Measurements from ENCODE around the gene RNU7-1. TPM values are rescaled to one million over a fixed set of nuclear protein-coding genes. Genes with fewer than 3 reads are reported as not detected.

Gene RNU7-1
- total RNA-seq, 3 donors from 2014 or later: not detected

DNA sequence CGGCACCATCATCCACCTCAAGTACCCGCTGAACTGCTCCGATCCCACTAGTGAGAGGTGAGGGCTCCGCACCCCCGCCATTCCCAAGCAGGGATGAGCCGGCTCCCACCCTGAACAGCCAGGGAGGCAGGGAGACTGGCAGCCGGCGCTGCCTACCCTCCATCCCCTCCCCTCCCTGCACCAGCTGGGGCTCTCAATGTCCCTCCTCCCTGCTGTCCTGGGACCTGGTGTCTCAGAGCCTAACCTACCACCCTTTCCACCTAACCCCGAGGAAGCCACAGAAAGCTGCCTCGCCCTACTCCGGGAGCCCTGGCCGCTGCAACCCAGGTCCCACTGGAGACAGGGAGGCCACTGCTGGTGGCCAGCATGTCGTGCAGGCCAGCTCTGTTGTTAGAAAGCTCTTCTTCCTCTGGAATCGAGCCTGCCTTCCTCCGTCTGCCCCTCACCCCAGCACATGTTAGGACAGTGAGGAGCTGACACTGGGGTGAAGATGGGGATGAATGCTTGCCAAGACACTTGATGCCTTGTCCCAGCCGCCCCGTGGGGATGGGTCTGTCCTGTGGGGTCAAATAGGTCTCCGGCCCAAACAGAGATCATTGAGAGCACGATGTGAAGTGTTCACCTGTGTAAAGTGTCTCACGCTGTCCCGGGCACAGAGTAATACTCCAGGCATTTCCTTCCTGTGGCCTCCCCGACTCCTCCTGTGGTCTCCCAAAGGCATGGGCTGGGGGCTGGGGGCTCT is 8.7 kb downstream of the RNU7-1 start:
- Histone ChIP-seq H3K27me3 (no peaks in the 10 kb centered on the region), H3K4me1 (no peaks in the 10 kb centered on the region), H3K27ac (peak overlapping the region in 1 of 2 donors; percentile 61), H3K9me3 (no peaks in the 10 kb centered on the region), H3K4me3 (peak overlapping the region; percentile 39 to 51 (median 48)), H3K36me3 (no peaks in the 10 kb centered on the region)
- DNase-seq (ENCODE audit: low spot score in 2 of 2): no peak
- TF ChIP-seq POLR2A (IDR thresholded peaks at IDR 0.05) (no peak), POLR2AphosphoS5 (IDR thresholded peaks at IDR 0.05) (no peak)
- TF ChIP-seq, protein P1, sequence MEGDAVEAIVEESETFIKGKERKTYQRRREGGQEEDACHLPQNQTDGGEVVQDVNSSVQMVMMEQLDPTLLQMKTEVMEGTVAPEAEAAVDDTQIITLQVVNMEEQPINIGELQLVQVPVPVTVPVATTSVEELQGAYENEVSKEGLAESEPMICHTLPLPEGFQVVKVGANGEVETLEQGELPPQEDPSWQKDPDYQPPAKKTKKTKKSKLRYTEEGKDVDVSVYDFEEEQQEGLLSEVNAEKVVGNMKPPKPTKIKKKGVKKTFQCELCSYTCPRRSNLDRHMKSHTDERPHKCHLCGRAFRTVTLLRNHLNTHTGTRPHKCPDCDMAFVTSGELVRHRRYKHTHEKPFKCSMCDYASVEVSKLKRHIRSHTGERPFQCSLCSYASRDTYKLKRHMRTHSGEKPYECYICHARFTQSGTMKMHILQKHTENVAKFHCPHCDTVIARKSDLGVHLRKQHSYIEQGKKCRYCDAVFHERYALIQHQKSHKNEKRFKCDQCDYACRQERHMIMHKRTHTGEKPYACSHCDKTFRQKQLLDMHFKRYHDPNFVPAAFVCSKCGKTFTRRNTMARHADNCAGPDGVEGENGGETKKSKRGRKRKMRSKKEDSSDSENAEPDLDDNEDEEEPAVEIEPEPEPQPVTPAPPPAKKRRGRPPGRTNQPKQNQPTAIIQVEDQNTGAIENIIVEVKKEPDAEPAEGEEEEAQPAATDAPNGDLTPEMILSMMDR (IDR thresholded peaks at IDR 0.05): no peak
- intact Hi-C loops (cut with DNase I; ENCODE audit: low total_unique reads): no loop called here

GRCh38 chr12:6952863-6953441 is 9.3 kb downstream of the RNU7-1 start:
- intact Hi-C loops (cut with DNase I; ENCODE audit: low total_unique reads): no loop called here
- Histone ChIP-seq H3K4me1 (no peaks in the 10 kb centered on the region), H3K9me3 (no peaks in the 10 kb centered on the region), H3K36me3 (no peaks in the 10 kb centered on the region), H3K27me3 (no peaks in the 10 kb centered on the region), H3K27ac (peak overlapping the region in 1 of 2 donors; percentile 61), H3K4me3 (peak overlapping the region; percentile 39 to 51 (median 48))
- no peak for TF ChIP-seq POLR2A (IDR thresholded peaks at IDR 0.05)
- TF ChIP-seq POLR2AphosphoS5 (IDR thresholded peaks at IDR 0.05): no peak
- TF ChIP-seq, protein P1 (IDR thresholded peaks at IDR 0.05): no peak
- no peak for DNase-seq (ENCODE audit: low spot score in 2 of 2)

- Histone ChIP-seq H3K36me3 (no peaks in the 10 kb centered on the region), H3K27me3 (no peaks in the 10 kb centered on the region), H3K27ac (peak overlapping the region in 1 of 2 donors; percentile 61), H3K4me3 (peak overlapping the region; percentile 39 to 51 (median 48)), H3K4me1 (no peaks in the 10 kb centered on the region), H3K9me3 (no peaks in the 10 kb centered on the region)
- TF ChIP-seq POLR2AphosphoS5 (IDR thresholded peaks at IDR 0.05): peak in 1 of 3 donors; percentile 12
- TF ChIP-seq, protein P1 (IDR thresholded peaks at IDR 0.05): no peak
- intact Hi-C loops (cut with DNase I; ENCODE audit: low total_unique reads): no loop called here
- no peak for DNase-seq (ENCODE audit: low spot score in 2 of 2)
These were observed 10.1 kb downstream of the RNU7-1 start for GRCh38 chr12:6953442-6954315.

GRCh38 chr12:6954316-6955107 is 10.9 kb downstream of the RNU7-1 start:
- Histone ChIP-seq H3K27ac (no peak overlapping the region), H3K4me1 (no peaks in the 10 kb centered on the region)
- DNase-seq (ENCODE audit: low spot score in 2 of 2): no peak

More at GRCh38 chr12:6954316-6955107, 10.9 kb downstream of the RNU7-1 start:
- H3K36me3 ChIP-seq: no peaks in the 10 kb centered on the region
- TF ChIP-seq, protein P1 (IDR thresholded peaks at IDR 0.05): no peak
- TF ChIP-seq POLR2A (IDR thresholded peaks at IDR 0.05) (no peak), POLR2AphosphoS5 (IDR thresholded peaks at IDR 0.05) (no peak)
- intact Hi-C loops (cut with DNase I; ENCODE audit: low total_unique reads): no loop called here
- no peak overlapping the region for H3K4me3 ChIP-seq
- no peaks in the 10 kb centered on the region for H3K27me3 ChIP-seq
- H3K9me3 ChIP-seq: no peaks in the 10 kb centered on the region

Data from breast epithelium (tissue), 4 donors.